Measurements from ENCODE around the gene SNAPC3.

DNA sequence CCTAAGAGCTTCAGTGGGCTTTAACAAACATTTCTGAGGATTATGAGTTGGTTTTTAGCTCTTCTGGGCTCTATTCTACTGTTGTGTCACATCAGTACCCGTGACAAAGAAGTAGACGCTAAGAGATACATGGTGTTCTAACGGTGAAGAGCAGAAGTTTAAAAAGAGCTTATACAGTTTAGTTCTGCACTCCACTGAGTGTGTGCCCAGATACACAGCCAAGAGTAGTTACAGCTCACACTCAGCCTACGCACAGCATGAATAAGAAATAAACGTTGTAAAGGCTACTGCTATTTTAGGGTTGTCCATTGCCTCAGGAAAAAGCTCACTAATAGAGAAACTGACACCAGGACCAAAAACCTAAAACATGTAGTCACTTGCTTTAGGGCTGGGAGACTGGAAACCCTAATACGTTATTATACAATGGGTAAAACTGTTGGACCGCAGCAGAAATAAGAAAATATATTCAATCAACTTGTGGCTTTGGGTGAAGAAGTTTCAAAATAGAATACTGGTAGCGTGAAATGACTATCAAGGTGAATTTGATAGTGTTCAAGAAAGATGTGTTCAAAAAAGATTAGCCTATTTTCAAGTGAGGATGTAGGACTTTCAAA, 53.4 kb downstream of the SNAPC3 start:
- TF ChIP-seq POLR2AphosphoS5 (IDR thresholded peaks at IDR 0.05) = peak; percentile 13
- TF ChIP-seq, protein P1, sequence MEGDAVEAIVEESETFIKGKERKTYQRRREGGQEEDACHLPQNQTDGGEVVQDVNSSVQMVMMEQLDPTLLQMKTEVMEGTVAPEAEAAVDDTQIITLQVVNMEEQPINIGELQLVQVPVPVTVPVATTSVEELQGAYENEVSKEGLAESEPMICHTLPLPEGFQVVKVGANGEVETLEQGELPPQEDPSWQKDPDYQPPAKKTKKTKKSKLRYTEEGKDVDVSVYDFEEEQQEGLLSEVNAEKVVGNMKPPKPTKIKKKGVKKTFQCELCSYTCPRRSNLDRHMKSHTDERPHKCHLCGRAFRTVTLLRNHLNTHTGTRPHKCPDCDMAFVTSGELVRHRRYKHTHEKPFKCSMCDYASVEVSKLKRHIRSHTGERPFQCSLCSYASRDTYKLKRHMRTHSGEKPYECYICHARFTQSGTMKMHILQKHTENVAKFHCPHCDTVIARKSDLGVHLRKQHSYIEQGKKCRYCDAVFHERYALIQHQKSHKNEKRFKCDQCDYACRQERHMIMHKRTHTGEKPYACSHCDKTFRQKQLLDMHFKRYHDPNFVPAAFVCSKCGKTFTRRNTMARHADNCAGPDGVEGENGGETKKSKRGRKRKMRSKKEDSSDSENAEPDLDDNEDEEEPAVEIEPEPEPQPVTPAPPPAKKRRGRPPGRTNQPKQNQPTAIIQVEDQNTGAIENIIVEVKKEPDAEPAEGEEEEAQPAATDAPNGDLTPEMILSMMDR (IDR thresholded peaks at IDR 0.05; ENCODE audit: poor library complexity, severe bottlenecking) = no peak
- TF ChIP-seq SMC3 (conservative IDR thresholded peaks at IDR 0.05; ENCODE audit: poor library complexity) = no peak
- no peak for TF ChIP-seq EZH2 (IDR thresholded peaks at IDR 0.05; ENCODE audit: borderline replicate concordance, insufficient read depth, low read length, poor library complexity, severe bottlenecking)
- TF ChIP-seq, protein P2, sequence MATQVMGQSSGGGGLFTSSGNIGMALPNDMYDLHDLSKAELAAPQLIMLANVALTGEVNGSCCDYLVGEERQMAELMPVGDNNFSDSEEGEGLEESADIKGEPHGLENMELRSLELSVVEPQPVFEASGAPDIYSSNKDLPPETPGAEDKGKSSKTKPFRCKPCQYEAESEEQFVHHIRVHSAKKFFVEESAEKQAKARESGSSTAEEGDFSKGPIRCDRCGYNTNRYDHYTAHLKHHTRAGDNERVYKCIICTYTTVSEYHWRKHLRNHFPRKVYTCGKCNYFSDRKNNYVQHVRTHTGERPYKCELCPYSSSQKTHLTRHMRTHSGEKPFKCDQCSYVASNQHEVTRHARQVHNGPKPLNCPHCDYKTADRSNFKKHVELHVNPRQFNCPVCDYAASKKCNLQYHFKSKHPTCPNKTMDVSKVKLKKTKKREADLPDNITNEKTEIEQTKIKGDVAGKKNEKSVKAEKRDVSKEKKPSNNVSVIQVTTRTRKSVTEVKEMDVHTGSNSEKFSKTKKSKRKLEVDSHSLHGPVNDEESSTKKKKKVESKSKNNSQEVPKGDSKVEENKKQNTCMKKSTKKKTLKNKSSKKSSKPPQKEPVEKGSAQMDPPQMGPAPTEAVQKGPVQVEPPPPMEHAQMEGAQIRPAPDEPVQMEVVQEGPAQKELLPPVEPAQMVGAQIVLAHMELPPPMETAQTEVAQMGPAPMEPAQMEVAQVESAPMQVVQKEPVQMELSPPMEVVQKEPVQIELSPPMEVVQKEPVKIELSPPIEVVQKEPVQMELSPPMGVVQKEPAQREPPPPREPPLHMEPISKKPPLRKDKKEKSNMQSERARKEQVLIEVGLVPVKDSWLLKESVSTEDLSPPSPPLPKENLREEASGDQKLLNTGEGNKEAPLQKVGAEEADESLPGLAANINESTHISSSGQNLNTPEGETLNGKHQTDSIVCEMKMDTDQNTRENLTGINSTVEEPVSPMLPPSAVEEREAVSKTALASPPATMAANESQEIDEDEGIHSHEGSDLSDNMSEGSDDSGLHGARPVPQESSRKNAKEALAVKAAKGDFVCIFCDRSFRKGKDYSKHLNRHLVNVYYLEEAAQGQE (IDR thresholded peaks at IDR 0.05; ENCODE audit: borderline replicate concordance) = no peak
- no peak for TF ChIP-seq MXI1 (conservative IDR thresholded peaks at IDR 0.05; ENCODE audit: poor library complexity, severe bottlenecking)
